ENCODE data around the gene DENND10.
"Not testable (repeated sequence)": the region's sequence is repeated elsewhere in the genome, so short reads cannot be mapped to it uniquely, and the experiment has no call there.

The DENND10 gene

DNA sequence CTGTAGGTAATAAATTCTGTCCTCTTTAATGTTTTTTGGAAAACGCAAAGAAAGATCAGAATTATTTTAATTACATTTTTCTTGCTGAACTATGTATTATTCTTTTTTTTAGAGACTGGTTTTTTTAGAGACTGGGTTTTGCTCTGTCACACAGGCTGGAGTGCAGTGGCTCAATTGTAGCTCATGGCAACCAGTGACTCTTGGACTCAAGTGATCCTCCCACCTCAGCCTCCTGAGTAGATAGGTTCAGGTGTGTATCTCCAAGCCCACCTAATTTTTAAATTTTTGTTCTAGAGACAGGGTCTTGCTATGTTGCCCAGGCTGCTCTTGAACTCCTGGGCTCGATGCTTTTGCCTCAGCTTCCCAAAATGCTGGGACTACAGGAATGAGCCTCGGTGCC lies 5.3 kb upstream of the DENND10 start:
- no peak for DNase-seq (ENCODE audit: low read depth)

DNA sequence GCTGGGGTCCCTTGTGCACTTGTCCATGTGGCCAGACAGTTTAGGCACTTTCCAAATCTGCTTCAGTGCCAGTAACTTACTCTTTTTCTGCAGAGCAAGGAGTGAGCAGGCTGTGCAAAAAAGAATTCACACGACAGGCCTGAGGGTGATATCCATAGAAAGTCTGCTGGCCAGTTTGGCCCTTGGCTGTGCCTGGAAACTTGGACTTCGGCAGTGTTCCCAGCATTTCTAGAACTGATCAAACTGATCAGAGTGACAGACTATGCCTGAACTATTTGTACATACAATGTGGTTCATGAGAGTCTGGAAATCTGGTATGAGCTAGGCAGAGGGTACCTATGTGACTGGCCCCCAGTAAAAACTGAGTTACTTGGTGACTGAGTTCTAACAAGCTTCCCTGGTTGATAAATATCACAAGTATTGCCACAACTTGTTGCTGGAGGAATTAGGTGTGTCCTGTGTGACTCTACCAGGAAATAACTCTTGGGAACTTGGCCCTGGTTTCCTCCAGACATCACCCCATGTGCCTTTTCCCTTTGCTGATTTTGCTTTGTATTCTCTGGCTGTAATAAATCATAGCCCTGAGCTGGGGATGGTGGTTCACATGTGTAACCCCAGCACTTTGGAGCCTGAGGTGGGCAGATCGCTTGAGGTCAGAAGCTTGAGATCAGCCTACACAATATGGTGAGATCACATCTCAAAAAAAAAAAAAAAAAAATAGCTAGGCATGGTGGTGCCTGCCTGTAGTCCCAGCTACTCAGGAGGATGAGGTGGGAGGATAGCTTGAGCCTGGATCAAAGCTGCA lies 3.3 kb upstream of the DENND10 start:
- no peak for DNase-seq (ENCODE audit: low read depth)

DNA sequence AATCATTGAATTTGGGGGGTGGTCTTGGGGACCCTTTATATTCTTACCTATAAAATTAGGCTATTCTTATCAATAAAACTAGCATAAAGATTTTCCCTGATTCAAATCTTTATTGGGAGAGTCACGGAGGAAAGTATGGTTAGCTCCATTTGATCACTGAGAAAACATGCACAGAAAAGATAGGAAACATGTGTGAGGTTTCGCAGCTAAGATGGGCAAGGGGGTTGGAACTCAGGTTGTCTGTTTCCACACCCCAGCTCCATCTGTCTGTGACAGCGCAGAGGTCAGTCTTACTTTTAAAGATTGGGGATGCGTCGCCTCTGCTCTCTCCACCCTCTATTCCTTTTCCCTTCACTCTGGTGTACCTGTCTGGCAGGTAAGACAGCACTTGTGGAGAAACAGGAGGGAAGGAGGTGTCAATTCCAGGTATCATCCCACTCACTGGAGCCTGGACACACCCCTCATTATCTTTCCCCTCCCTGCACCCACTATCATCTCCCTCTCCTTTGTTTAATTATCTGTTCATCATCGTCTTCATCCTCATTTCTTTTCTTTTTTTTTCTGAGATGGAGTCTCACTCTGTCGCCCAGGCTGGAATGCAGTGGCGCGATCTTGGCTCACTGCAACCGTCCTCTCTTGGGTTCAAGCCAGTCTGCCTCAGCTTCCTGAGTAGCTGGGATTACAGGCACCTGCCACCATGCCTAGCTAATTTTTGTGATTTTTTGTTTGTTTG lies 2.4 kb upstream of the DENND10 start:
- DNase-seq (ENCODE audit: low read depth) = no peak

DNA sequence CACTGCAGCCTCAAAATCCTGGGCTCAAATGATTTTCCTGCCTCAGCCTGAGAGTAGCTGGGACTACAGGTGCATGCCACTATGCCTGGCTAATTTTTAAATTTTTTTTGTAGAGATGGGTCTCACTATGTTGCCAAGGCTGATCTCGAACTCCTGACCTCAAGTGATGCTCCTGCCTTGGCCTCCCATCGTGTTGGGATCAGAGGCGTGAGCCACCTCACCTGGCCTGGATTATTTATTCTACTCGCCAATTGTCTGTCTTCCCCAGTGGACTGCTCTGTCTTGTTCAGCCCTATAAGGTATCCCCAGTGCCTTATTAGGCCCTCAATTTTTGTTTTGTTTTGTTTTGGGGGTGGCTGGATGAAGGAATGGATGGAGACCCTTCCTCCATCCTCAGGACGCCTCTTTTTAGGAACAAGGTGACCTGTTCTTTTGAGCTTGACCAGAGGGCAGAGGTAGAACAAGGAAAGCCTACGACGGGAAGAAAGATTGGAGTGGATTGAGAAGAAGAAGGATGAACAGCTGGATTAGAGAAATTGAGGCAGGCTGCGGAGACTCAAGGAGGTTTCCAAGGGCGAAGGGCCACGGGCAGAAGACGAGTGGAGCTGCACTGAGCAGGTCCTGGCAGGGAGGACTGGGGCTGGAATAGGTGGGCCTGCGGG lies 541 bp upstream of the DENND10 start:
- DNase-seq (ENCODE audit: low read depth) = no peak

DNA sequence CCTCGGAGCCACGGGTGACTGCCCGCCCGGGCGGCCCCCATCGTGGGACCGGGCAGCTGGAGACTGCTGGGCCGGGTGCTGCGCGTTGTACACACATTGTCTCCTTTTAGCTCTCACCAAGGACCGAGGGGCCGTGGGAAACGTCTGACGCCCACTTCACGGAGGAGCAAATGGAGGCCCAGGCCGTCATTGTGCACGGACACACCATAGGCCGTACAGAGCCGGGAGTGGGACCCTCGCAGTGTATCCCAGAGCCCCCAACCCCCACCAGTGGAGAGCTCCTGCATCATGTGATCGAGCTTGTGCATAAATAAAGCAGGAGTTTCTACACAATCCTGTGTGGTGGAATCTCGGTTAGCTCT lies 722 bp downstream of the DENND10 start:
- no peak for DNase-seq (ENCODE audit: low read depth)

DNA sequence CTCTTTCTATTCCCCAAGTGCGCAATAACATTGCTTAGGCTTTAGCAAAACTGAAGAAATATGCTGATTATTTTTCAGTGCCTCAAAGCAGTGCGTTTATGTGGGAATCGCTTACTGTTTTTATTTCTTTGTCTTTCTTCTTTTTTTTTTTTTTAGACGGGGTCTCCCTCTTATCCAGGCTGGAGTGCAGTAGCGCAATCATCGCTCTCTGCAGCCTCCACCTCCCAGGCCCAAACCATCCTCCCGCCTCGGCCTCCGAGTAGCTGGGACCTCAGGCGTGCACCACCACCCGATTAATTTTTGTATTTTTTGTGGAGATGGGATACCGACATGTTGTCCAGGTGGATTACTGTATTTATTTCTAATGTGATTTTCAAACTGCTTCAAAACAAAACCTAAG lies 1.2 kb downstream of the DENND10 start:
- DNase-seq (ENCODE audit: low read depth) = no peak

DNA sequence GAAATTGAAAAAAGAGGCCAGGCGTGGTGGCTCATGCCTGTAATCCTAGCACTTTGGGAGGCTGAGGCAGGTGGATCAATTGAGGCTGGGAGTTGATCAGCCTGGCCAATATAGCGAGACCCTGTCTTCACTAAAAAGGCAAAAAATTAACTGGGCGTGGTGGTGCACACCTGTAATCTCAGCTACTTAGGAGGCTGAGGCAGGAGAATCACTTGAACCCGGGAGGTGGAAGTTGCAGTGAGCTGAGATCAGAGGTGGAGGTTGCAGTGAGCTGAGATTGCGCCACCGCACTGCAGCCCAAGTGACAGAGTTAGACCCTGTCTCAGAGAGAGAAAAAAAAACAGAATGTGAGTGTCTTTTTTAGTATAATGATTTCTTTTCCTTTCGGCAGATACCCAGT lies 2.0 kb downstream of the DENND10 start:
- DNase-seq (ENCODE audit: low read depth) = not testable (repeated sequence)

DNA sequence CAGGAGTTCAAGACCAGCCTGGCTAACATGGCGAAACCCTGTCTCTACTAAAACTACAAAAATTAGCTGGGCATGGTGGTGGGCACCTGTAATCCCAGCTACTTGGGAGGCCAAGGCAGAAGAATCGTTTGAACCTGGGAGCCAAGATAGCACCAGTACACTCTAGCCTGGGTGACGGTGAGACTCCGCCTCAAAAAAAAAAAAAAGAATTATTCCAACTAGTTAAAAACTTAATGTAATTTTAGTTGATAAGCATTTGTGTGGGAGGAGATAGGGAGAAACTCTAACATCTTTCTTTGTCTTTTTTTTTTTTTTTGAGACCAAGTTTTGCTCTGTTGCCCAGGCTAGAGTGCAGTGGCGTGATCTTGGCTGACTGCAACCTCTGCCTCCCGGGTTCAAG lies 3.2 kb downstream of the DENND10 start:
- DNase-seq (ENCODE audit: low read depth) = not testable (repeated sequence)

DNA sequence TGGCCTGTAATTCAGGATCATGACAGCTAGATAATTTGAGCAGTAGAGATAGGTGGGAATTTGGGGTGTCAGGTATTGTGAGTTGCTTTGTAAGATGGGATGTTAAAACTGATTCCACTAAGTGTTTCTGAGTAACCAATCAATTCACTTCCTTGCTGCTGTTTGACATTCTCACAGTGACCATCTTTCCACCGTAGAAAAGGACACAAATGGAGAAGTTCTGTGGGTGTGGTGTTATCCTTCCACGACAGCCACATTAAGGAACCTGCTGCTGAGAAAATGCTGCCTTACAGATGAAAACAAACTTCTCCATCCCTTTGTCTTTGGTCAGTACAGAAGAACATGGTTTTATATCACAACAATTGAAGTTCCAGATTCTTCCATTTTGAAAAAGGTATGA lies 3.9 kb downstream of the DENND10 start:
- not testable (repeated sequence) for DNase-seq (ENCODE audit: low read depth)

DNA sequence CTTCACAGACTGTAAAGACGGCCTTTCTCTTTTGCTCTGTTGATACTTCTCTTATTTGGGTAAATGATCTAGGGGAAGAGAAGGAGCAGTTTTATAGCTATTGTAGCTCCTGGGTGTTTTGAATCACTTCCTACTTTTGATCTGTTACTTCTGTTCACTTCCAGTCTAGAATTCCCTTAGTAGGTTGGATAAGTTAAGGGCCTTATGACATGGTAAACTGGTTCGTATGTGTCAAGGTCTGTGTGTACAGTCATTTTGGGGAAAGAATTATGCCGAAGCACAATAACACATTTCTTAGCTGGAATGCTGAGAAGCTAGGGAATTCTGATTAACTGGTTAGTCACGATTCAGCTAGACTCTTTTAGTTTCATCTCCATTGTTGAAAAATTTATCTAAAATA lies 8.1 kb downstream of the DENND10 start:
- no peak for DNase-seq (ENCODE audit: low read depth)

DNA sequence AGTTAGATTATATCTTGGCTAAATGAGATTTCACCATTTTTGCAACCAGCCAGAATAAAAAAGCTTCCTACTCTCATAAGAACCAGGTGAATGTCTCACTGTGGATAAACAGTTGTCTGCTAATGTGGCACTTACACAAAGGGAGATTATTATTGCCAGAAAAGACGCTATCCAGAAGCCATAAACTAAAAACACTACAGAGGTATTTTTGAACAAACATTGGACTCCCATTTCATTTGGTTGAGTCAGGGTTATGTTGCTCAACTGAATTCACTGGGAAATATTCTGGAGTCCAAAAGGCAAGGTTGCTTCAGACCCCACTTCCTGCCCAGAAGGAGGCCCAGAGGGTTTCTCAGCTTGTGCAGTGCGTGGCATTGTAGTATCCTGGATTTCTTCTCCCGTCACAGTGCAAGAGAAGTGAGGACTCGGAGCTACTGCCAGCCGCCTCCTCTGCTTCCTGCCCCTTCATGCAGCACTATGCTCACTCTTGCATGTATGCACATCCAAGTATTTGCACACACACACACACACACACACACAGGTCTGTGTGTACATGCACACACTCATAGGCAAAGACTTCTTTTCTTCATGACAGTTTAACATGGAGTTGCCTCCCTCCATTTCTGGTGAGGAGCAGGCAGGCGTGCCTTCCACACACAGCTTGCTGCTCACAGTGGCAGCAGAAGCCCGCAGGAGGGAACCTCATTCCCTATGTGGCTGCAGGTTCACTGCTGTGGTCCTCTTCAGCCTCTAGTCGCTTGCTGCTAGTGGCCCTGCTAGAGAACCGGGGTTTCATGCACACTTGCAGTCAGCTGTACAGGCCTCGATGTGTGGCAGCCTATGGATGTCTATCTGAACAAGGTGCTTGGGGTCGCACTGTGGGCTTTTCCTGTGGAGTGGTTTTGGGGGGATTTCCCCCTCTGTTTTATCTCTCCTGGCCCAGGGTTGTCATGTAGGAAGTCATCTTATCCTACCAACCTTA lies 10.1 kb downstream of the DENND10 start:
- no peak for DNase-seq (ENCODE audit: low read depth)

DNA sequence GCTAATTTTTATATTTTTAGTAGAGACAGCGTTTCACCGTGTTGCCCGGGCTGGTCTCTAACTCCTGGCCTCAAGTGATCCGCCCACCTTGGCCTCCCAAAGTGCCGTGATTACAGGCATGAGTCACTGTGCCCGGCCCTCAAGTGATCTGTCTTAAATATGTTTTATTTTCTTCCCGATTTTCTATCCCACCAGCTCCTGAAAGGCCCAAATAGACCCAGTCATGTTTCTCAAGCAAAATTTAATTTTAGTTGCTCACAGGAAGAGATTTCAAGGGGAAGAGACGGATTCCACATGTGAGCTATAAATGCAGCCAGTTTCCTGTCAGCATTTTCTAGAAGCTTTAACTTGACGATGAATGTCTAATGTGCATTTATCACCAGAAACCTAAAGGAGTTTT lies 12.0 kb downstream of the DENND10 start:
- no peak for DNase-seq (ENCODE audit: low read depth)

DNA sequence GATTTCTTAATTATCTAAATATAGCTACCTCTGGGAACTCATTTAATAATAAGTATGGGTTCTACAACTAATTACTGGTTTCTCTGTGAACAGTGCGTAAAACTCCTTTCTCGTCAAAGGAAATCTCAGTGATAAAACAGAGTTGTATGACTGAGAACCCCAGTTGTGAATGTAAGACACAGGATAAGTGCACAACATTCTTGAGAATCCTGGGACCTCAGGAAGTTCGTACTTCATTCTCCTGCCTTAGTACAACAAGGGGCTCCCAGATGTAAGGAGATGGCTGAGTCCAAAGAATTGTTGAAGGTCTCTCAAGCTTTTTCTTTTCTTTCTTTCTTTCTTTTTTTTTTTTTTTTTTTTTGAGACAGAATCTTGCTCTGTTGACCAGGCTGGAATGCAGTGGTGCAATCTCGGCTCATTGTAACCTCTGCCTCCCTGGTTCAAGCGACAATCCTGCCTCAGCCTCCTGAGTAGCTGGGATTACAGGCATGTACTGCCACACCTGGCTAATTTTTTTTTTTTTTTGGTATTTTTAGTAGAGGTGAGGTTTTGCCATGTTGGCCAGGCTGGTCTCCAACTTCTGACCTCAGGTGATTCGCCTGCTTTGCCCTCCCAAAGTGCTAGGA lies 12.5 kb downstream of the DENND10 start:
- DNase-seq (ENCODE audit: low read depth) = no peak

DNA sequence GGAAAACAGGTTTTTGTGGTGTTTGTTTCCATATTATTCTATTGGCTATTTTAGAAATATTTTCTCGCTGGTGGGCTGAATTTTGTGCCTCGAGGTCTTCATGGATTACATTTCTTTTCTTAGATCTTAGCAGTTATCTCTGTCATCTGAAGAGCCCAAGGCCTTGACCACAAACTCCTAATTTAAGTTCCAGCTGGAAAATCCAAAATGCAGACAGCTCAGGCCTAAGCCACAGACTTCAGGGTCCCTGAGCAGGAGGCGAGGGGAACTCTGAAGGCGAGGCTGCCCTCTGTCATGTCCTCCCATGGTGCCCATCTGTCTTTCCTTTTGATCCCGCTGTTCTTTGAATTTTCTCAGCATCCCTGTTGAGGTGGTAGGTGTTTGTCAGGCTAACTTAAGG lies 14.3 kb downstream of the DENND10 start:
- no peak for DNase-seq (ENCODE audit: low read depth)

DNA sequence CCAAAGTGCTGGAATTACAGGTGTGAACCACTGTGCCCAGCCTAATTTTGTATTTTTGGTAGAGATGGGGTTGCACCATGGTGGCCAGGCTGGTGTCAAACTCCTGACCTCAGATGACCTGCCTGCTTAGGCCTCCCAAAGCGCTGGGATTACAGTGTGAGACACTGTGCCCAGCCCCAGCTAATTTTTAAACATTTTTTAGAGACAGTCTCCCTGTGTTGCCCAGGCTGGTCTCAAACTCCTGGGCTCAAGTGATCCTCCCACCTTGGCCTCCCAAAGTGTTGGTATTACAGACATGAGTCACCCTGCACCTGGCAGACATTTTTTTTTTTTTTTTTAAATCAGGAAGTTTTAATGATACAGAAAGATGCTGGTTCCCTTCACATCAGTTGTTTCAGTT lies 15.5 kb downstream of the DENND10 start:
- no peak for DNase-seq (ENCODE audit: low read depth)

DNA sequence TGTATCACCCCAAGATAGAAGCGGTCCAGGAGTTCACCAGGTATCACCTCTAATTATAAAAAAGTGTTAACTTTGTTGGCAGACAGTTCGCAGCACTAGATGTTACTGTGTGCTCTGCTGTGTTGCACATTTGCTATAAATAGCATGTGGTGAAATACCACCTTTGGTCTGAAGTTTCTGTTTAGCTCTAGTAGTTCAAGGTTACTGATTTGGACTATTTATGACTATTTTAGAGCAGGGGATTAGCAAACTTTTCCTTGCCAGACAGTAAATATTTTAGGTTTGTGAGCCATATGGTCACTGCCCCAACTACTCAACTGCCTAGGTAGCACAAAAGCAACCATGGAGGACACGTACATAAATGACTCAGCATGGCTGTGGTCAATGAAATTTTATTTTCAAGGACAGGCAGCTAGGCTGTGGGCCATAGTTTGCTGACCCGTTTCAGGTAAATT lies 16.5 kb downstream of the DENND10 start:
- no peak for DNase-seq (ENCODE audit: low read depth)

DNA sequence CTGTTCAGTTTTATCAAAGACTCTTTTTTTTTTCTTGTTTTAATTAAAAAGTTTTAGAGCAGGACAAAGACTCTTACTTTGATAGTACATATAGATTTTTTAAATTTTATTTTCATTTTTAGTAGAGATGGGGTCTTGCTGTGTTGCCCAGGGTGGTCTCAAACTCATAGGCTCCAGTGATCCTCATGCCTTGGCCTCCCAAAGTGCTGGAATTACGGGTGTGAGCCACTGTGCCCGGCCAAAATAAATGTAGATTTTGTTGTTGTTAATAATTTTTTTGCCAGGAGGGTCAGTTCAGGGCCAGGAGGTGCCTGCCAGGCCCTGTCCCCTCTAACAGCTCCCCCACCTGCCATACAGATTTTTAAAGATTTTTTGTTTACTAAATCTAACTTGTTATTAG lies 17.0 kb downstream of the DENND10 start:
- no peak for DNase-seq (ENCODE audit: low read depth)

DNA sequence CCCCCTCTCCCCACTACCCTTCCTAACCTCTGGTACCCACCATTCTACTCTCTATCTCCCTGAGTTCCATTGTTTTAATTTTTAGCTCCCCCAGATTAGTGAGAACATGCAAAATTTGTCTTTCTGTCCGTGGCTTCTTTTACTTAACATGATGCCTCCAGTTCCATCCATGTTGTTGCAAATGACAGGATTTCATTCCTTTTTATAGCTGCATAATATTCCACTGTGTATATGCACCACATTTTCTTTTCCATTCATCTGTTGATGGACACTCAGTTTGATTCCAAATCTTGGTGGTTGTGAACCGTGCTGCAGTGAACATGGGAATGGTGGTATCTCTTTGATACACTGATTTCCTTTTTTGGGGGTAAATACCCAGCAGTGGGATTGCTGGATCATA lies 22.0 kb downstream of the DENND10 start:
- no peak for DNase-seq (ENCODE audit: low read depth)

DNA sequence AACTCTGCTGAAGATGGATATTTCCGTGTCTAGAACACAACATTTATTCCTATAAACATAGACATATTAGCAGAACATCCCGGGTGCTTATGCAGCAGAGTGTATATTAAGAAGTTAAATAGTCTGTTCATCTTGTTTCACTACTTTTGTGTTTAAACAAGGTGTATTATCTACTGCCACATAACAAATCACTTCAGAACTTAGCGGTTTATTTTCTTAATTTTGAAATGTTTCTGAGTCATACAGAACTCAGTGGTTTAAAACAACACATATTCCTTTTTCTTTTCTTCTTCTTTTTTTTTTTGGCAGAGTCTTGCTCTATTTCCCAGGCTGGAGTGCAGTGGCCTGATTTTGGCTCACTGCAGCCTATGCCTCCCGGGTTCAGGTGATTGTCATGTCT lies 25.8 kb downstream of the DENND10 start:
- DNase-seq (ENCODE audit: low read depth) = no peak

DNA sequence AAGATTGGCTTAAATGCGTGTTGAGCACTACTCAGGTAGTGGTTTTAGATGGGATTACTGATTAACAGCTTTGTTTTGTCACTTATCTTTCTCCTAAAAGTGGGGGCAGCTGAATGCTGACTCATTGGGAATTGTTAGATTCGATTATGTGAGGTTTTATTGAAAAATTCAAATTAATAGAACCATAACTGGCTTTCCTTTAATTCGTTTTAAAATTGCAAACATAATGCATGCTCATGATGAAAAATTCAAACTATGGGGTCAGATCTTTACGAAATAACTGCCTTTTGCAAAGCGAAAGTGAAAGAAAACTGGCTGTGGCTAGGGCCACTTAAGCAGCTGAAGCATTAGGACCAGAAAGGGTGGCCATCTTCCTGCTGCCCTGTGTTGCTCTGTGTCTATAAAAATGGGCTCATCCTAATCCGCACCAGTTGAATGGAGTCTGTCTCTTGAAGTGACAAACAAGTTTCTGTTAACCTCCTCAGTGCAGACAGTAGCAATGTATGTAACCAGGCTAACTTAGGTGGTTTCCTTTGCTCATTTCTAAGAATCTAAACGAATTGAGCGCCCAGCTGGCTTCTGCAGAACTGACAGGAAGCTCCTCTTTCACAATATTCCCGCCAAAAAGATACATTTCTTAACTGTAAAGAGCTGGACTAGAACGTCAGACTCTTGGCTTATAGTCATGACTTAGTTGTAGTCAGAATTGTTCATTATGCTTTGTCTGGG lies 27.8 kb downstream of the DENND10 start:
- DNase-seq (ENCODE audit: low read depth) = no peak

Measured in activated T-cell treated with anti-CD3 and anti-CD28 coated beads for 1 hour (primary cell).